Testis (tissue), 2 donors: Measurements from ENCODE around the gene FCRL5.

ENCODE experiments used
- POLR2A ChIP-seq: fragments of 450-650 bp; IDR thresholded peaks from one replicate; pipeline ENCODE4 v1.6.1; 2017; ENCODE audit warnings: antibody characterized with exemption, mild to moderate bottlenecking, moderate library complexity
- TF ChIP-seq, protein P1 (sequence below), 3 experiments: fragments of 450-650 bp in 2 of 3; fragments of 200-600 bp in 1 of 3; sonication (generic) in 1 of 3; IDR thresholded peaks; one replicate each; pipeline ENCODE4 v1.5.1; 2016 to 2019; ENCODE audit warnings: antibody characterized with exemption in 3 of 3, mild to moderate bottlenecking in 2 of 3, moderate library complexity in 1 of 3

DNA sequence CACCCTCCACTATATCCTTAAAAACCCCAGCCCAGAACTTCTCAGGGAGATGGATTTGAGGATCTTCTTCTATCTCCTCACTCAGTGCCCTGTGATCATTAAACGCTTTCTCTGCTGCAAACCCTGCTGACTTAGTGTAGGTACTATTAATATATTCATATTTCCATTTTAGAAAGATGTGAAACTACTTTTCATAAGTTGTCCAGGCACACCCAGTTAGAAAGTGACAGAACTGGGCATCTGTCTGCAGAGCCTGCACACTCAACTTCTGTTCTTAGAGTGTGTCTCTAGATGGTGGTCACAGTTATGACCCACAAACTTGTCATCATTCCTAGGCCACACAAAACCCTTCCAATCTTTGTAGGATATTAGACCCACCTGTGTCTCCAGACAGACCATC lies 55.0 kb downstream of the FCRL5 start:
- TF ChIP-seq, protein P1, sequence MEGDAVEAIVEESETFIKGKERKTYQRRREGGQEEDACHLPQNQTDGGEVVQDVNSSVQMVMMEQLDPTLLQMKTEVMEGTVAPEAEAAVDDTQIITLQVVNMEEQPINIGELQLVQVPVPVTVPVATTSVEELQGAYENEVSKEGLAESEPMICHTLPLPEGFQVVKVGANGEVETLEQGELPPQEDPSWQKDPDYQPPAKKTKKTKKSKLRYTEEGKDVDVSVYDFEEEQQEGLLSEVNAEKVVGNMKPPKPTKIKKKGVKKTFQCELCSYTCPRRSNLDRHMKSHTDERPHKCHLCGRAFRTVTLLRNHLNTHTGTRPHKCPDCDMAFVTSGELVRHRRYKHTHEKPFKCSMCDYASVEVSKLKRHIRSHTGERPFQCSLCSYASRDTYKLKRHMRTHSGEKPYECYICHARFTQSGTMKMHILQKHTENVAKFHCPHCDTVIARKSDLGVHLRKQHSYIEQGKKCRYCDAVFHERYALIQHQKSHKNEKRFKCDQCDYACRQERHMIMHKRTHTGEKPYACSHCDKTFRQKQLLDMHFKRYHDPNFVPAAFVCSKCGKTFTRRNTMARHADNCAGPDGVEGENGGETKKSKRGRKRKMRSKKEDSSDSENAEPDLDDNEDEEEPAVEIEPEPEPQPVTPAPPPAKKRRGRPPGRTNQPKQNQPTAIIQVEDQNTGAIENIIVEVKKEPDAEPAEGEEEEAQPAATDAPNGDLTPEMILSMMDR (IDR thresholded peaks at IDR 0.05), result no peak
- TF ChIP-seq POLR2A, result no peak
